Stimulated activated CD8-positive, alpha-beta memory T cell treated with anti-CD3 and anti-CD28 coated beads, Interleukin-12 subunit alpha, Interleukin-12 subunit beta, amount 100 ng/mL, for 4 hours (primary cell): ENCODE data around the gene OCIAD2.
"Not testable (repeated sequence)": the region's sequence is repeated elsewhere in the genome, so short reads cannot be mapped to it uniquely, and the experiment has no call there.

Source experiments
- DNase-seq: peaks from one replicate; pipeline ENCODE4 v3.0.0-alpha.2; 2020; ENCODE audit warnings: low read depth

The OCIAD2 gene

GRCh38 chr4:48854395-48854683, 52.2 kb downstream of the OCIAD2 start:
- DNase-seq: no peak

- DNase-seq: no peak
Observed at GRCh38 chr4:48853604-48854394, 52.8 kb downstream of the OCIAD2 start.

- DNase-seq: no peak
Observed at GRCh38 chr4:48851651-48852050, 54.9 kb downstream of the OCIAD2 start.

GRCh38 chr4:48848799-48849198, 57.8 kb downstream of the OCIAD2 start:
- DNase-seq: not testable (repeated sequence)

- DNase-seq: no peak
Observed at GRCh38 chr4:48844843-48845242, 61.7 kb downstream of the OCIAD2 start.

- no peak for DNase-seq
Observed at GRCh38 chr4:48841045-48841827, 65.3 kb downstream of the OCIAD2 start.

- no peak for DNase-seq
Observed at GRCh38 chr4:48836658-48837057, 69.9 kb downstream of the OCIAD2 start.
